GM21786 (cell line): Measurements from ENCODE around the gene DENND10.
"Not testable (repeated sequence)": the region's sequence is repeated elsewhere in the genome, so short reads cannot be mapped to it uniquely, and the experiment has no call there.

ENCODE experiments used
- ATAC-seq: cut with Tn5 transposase; IDR thresholded peaks from one replicate; pipeline ENCODE4 v1.9.1; 2021; ENCODE audit not compliant: unreplicated experiment

The DENND10 gene

GRCh38 chr10:119129721-119130120 lies 25.8 kb downstream of the DENND10 start:
- ATAC-seq = no peak

DNA sequence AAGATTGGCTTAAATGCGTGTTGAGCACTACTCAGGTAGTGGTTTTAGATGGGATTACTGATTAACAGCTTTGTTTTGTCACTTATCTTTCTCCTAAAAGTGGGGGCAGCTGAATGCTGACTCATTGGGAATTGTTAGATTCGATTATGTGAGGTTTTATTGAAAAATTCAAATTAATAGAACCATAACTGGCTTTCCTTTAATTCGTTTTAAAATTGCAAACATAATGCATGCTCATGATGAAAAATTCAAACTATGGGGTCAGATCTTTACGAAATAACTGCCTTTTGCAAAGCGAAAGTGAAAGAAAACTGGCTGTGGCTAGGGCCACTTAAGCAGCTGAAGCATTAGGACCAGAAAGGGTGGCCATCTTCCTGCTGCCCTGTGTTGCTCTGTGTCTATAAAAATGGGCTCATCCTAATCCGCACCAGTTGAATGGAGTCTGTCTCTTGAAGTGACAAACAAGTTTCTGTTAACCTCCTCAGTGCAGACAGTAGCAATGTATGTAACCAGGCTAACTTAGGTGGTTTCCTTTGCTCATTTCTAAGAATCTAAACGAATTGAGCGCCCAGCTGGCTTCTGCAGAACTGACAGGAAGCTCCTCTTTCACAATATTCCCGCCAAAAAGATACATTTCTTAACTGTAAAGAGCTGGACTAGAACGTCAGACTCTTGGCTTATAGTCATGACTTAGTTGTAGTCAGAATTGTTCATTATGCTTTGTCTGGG lies 27.8 kb downstream of the DENND10 start:
- ATAC-seq = peak; percentile 61

- ATAC-seq = no peak
Observed at GRCh38 chr10:119132521-119133345, 28.8 kb downstream of the DENND10 start.

- no peak for ATAC-seq
Observed at GRCh38 chr10:119133949-119134348, 30.0 kb downstream of the DENND10 start.

DNA sequence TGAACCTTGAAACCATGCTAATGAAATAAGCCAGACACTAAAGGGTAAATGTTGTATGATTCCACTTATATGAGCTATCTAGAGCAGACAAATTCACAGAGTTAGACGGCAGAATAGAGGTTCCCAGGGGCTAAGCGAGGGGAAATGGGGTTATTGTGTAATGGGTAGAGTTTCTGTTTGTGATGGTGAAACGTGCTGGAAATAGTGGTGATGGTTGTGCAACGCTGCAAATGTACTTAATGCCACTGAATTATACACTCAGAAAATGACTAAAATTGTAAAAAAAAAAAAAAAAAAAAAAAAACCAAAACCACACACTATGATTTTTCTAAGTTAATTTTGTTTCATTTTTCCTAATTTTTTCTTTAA lies 31.6 kb downstream of the DENND10 start:
- ATAC-seq = no peak

- ATAC-seq = no peak
Observed at GRCh38 chr10:119136084-119136483, 32.2 kb downstream of the DENND10 start.

DNA sequence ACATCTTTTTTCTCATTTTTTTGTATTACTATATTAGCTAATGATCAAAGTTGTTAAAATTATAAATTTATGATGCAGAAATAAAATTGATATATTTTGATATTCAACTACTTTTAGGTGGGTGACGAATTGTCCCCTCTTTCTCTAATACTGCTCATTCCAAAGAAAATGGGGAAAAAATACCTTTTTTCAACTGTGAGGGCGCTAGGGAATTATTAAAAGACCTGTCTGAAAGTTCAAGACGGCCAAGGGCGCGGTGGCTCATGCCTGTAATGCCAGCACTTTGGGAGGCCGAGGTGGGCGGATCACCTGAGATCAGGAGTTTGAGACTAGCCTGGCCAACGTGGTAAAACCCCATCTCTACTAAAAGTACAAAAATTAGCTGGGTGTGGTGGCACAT lies 34.0 kb downstream of the DENND10 start:
- ATAC-seq = not testable (repeated sequence)

GRCh38 chr10:119138346-119139306 lies 34.7 kb downstream of the DENND10 start:
- ATAC-seq = no peak

- no peak for ATAC-seq
Observed at GRCh38 chr10:119139464-119140067, 35.7 kb downstream of the DENND10 start.

DNA sequence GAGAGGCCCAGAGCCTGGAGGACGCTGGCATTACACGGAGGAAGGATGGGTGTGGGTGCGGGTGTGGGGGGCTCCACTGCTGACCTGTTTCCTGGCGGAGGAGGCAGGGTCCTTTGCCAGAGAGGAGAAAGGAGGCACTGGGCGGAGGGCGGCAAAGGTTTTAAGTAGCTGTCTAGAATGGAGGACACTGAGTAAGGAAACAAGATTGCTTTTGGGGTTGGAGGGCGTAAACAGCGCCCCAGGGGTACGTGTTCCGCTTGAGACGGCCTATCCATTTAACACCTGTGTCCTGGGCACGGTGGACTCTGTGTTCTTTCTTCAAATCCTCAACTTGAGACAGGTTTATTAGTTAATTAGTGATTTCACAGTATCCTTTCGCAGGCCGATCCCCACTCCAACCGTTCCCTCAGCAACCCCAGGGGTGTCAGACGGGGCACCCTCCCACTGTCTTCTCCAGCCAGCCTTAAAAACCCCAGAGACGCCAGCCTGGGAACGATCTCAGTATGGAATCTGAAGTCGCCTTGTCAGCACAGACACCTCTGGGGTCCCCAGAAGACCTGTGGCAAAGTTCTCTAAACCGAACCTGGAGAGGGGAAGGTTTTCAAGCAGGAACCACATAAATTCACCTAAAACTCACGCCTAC lies 36.8 kb downstream of the DENND10 start:
- ATAC-seq = no peak

DNA sequence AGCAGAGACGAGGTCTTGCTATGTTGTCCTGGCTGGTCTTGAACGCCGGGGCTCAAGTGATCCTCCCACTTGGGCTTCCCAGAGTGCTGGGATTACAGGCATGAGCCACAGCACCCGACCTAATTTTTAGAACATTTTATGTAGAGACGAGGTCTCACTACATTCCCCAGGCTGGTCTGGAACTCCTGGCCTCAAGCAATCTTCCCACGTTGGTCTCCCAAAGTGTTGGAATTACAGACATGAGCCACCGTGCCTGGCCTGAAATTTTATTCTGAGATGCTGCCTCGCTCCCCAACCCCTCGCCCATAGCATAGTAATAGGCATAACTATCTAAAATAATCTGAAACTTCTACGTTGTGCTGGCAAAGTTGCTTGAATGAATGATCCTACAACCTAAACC lies 39.7 kb downstream of the DENND10 start:
- no peak for ATAC-seq

DNA sequence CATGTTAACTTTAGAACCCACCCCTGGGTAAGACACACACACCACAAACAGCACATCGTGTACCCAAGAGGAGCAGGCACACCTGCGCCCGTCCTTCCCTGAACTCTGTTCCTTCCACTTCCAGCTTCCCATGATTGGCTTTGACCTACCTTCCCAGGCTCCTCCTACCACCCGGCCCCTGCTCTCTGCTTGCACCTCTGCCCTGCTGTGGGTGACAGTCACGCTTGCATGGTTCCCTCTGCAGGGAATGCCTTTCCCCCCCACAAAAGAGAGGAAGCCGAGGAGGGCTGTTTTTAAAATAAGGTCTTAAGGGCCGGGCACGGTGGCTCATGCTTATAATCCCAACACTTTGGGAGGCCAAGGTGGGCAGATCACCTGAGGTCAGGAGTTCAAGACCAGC lies 45.2 kb downstream of the DENND10 start:
- ATAC-seq = no peak

DNA sequence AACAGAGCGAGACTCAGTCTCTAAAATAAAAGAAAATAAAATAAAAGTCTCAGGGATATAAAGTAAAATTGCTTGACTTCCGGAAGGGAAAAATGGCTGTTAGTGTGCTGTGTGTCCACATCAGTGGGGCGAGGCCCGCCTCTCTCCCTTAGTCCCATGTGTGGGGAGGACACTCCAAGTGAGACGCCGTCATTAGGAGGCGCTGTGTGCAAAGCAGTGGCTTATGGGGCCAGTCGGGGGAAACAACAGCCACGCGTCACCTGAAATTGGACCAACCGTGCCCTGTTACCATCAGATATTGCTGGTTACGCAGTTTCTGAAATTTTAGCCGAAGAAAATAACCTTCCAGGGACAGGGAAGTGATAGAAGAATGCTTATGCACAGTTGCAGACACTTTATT lies 45.8 kb downstream of the DENND10 start:
- no peak for ATAC-seq

DNA sequence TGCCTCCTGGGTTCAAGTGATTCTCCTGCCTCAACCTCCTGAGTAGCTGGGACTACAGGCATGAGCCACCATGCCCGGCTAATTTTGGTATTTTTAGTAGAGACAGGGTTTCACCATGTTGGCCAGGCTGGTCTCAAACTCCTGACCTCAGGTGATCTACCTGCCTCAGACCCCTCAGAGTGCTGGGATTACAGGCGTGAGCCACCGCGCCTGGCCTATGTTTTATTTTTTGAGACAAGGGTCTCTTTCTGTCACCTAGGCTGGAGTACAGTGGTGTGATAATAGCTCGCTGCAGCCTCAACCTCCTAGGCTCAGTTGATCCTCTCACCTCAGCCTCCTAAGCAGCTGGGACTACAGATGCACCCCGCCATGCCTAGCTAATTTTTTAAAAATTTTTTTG lies 47.7 kb downstream of the DENND10 start:
- ATAC-seq = not testable (repeated sequence)

DNA sequence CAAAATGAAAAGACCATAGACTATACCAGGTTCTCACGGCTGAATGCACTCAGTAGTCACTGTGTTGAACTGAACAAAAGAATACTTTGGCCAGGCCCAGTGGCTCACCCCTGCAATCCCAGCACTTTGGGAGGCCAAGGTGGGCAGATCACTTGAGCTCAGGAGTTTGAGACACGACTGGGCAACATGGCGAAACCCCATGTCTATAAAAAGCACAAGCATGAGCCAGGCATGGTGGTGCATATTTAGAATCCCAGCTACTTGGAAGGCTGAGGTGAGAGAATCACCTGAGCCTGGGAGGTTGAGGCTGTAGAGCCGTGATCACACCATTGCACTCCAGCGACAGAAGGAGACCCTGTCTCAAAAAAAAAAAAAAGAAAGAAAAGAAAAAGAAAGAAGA lies 49.1 kb downstream of the DENND10 start:
- no peak for ATAC-seq

- no peak for ATAC-seq
Observed at GRCh38 chr10:119153661-119154060, 49.7 kb downstream of the DENND10 start.

- no peak for ATAC-seq
Observed at GRCh38 chr10:119159332-119159731, 55.4 kb downstream of the DENND10 start.

GRCh38 chr10:119161680-119162451 lies 58.0 kb downstream of the DENND10 start:
- no peak for ATAC-seq

DNA sequence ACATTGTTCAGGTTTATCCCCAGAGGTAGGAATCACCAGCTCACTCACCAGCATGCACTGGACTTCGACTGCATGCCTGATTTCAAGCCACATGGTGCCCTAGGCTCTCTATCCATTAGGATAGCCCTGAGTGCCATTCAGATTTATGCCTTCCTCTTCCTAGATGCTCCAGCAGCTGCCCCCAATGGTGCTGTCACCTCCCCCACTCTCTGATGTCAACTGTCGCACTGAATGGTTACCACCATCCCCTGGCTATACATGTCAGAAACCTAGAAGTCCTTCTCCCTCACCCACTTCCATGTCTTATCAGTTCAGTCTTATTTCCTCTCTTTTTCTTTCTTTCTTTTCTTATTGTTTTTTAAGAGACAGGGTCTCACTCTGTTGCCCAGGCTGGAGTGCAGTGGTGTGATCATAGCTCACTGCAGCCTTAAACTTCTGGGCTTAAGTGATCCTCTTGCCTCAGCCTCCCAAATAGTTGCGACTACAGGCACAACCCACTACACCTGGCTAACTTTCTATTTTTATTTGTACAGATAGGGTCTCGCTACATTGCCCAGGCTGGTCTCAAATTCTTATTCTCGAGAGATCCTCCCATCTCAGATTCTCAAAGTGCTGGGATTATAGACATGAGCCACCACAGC lies 58.7 kb downstream of the DENND10 start:
- ATAC-seq = no peak
